ENCODE measurements around the gene RLN1.
"Not testable (repeated sequence)": the region's sequence is repeated elsewhere in the genome, so short reads cannot be mapped to it uniquely, and the experiment has no call there.

DNA sequence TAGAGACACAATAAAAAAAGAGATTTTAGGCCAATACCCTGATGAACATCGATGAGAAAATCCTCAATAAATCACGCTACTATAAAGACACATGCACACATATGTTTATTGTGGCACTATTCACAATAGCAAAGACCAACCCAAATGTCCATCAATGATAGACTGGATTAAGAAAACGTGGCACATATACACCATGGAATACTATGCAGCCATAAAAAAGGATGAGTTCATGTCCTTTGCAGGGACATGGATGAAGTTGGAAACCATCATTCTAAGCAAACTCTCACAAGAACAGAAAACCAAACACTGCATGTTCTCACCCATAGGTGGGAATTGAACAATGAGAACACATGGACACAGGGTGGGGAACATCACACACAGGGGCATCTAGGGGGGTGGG, 8.4 kb downstream of the RLN1 start:
- TF ChIP-seq, protein P1, sequence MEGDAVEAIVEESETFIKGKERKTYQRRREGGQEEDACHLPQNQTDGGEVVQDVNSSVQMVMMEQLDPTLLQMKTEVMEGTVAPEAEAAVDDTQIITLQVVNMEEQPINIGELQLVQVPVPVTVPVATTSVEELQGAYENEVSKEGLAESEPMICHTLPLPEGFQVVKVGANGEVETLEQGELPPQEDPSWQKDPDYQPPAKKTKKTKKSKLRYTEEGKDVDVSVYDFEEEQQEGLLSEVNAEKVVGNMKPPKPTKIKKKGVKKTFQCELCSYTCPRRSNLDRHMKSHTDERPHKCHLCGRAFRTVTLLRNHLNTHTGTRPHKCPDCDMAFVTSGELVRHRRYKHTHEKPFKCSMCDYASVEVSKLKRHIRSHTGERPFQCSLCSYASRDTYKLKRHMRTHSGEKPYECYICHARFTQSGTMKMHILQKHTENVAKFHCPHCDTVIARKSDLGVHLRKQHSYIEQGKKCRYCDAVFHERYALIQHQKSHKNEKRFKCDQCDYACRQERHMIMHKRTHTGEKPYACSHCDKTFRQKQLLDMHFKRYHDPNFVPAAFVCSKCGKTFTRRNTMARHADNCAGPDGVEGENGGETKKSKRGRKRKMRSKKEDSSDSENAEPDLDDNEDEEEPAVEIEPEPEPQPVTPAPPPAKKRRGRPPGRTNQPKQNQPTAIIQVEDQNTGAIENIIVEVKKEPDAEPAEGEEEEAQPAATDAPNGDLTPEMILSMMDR (conservative IDR thresholded peaks at IDR 0.05), result not testable (repeated sequence)
- TF ChIP-seq ZFX (IDR thresholded peaks at IDR 0.05), result not testable (repeated sequence)
